ENCODE results near the gene LIMK2. TPM values are rescaled to one million over a fixed set of nuclear protein-coding genes. Genes with fewer than 3 reads are reported as not detected.

LIMK2 gene
- 10 to 100 TPM; 28.0 to 70.9 TPM for total RNA-seq

DNA sequence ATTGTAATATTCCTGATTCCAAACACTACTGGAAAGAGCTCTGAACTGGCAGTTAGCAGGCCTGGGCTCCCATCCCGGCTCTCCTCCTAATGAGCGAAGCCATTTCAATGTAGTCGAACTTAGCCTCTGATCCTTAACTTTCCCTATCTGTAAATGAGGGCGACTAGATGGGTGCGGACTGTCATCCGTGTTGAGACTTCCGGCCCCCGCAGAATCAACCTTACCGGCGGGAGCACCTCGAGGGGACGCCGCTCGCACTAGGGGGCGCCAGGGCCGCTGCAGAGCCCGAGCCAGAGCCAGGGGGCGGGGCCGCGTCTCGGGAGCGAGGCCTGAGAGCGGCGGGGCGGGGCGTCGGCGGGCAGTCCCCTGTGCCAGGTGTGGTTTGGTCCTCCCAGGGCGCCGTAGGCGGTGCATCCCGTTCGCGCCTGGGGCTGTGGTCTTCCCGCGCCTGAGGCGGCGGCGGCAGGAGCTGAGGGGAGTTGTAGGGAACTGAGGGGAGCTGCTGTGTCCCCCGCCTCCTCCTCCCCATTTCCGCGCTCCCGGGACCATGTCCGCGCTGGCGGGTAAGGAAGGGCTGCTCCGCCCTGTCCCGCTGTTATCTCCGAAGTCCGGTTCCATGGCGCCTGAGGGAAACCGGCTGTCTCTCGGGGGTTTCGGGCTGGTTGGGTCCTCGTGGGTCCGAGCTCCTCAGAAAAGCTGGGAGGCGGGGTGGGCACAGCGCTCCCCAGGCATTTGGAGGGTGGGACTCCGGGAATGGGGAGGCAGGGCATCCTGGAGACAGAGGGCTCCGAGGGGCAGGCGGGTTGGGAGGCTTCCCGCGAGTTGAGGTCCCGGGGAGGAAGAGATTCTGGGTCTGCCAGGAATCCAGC is at the start of gene LIMK2:
Gene LIMK2, plus strand, starts transcription at position 437 of the 869 bp plus-strand sequence. Its CDS starts 111 bp downstream, at position 548.

DNA sequence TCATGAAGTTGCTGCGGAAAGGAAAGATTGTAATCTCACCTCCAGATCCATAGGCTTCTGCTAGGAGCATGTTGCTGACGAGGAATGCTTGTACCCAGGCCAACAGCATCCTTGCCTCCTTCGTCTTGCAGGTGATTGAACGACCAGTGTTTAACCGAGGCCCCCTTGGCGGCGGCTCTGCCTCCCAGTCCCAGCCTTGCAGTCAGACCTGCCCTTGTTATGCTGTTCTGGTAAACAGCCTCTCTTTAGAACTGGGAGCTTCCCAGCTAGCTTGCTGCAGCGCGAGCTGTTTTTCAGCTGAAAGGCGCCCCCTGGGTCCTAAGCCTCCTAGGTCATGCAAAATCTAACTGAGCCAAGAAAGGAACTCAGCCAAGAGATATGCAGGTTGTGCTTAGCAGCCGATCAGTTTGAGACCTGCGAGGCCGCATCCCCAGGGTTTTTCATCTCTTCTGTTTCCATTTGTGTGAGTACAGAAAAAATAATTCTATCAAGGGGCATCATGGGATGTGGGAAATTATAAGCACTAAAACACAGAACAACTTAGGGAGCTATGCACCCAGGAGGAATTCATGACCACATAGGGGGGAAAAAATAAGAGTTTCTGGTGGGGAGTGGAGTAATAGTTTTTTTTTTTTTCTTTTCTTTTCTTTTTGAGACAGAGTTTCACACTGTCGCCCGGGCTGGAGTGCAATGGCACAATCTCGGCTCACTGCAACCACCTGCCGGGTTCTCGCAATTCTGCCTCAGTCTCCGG is 80.3 kb downstream of the LIMK2 start, which contains the start of gene PIK3IP1:
Gene PIK3IP1, minus strand, starts transcription at position 253 of the 754 bp plus-strand sequence. Its CDS starts 144 bp downstream, at position 109.

Small RNA genes within 50 kb of the gene (small RNA-seq; reads per million reads assigned to genes)
- 0 reads per million in 2 donors for gene RF00019
- gene RNA5SP496, result 0 reads per million in 2 donors
- 0 reads per million in 2 donors for gene RNU6-1128P

Other genes with a start within 250 kb of the LIMK2 start
- 10 to 100 TPM in 1 of 2 donors, 1 to 10 TPM in 1; 8.9 to 14.3 TPM for gene MORC2, start 243.5 kb upstream of the LIMK2 start, total RNA-seq
- gene TUG1, start 243.0 kb upstream of the LIMK2 start, total RNA-seq, result 10 to 100 TPM; 55.1 to 67.3 TPM
- 10 to 100 TPM; 15.5 to 36.3 TPM for gene SMTN, start 131.0 kb upstream of the LIMK2 start, total RNA-seq
- gene SELENOM, start 104.7 kb upstream of the LIMK2 start, total RNA-seq, result 1 to 10 TPM; 4.5 to 5.7 TPM
- gene INPP5J, start 89.3 kb upstream of the LIMK2 start, total RNA-seq, result under 1 TPM in 1 of 2 donors, not detected in 1; under 0.01 TPM
- not detected for gene PLA2G3, start 71.8 kb upstream of the LIMK2 start, total RNA-seq
- 10 to 100 TPM; 28.6 to 29.6 TPM for gene RNF185, start 52.1 kb upstream of the LIMK2 start, total RNA-seq
- gene PIK3IP1, start 80.2 kb downstream of the LIMK2 start, total RNA-seq, result 10 to 100 TPM in 1 of 2 donors, 1 to 10 TPM in 1; 3.0 to 25.5 TPM
- 10 to 100 TPM; 21.7 to 24.6 TPM for gene PATZ1, start 134.0 kb downstream of the LIMK2 start, total RNA-seq
- 100 to 1,000 TPM in 1 of 2 donors, 10 to 100 TPM in 1; 72.3 to 106 TPM for gene DRG1, start 187.3 kb downstream of the LIMK2 start, total RNA-seq